Naive B cell (primary cell): ENCODE measurements around the gene CPSF7. TPM values are rescaled to one million over a fixed set of nuclear protein-coding genes. Genes with fewer than 3 reads are reported as not detected.
A peak's percentile ranks its signal among the peaks of the same experiment; 100 is the strongest.

Source experiments
- ATAC-seq, 2 donors: fragments of 150-1000 bp; cut with Tn5 transposase; 2 replicates each; pipeline ENCODE4 v1.10.0; 2021; ENCODE audit warnings: low read depth in 2 of 2, mild to moderate bottlenecking in 2 of 2, moderate library complexity in 2 of 2
- DNase-seq: peaks from one replicate; pipeline ENCODE4 v3.0.0; 2022
- H3K27ac Mint-ChIP-seq, 6 donors: one replicate each; pipeline ENCODE4 v1.8.0; 2020 to 2022; ENCODE audit warnings: mild to moderate bottlenecking in 6 of 6, mixed read lengths in 6 of 6, moderate library complexity in 5 of 6, inconsistent platforms in 2 of 6
- H3K27me3 Mint-ChIP-seq, 3 donors: one replicate each; pipeline ENCODE4 v1.8.0; 2021 to 2022; ENCODE audit warnings: mixed read lengths in 3 of 3, mild to moderate bottlenecking in 1 of 3
- H3K36me3 Mint-ChIP-seq, 2 donors: one replicate each; pipeline ENCODE4 v1.8.0; 2020 to 2022; ENCODE audit warnings: mixed read lengths in 2 of 2, inconsistent platforms in 1 of 2, mild to moderate bottlenecking in 1 of 2
- H3K4me1 Mint-ChIP-seq, 3 donors: one replicate each; pipeline ENCODE4 v1.8.0; 2020 to 2022; ENCODE audit warnings: mixed read lengths in 3 of 3, inconsistent platforms in 1 of 3, mild to moderate bottlenecking in 1 of 3, moderate library complexity in 1 of 3
- H3K4me3 Mint-ChIP-seq, 8 donors: one replicate each; pipeline ENCODE4 v1.8.0; 2020 to 2022; ENCODE audit warnings: mild to moderate bottlenecking in 8 of 8, mixed read lengths in 8 of 8, moderate library complexity in 8 of 8, inconsistent platforms in 2 of 8
- H3K9me3 Mint-ChIP-seq, 7 donors: one replicate each; pipeline ENCODE4 v1.8.0; 2020 to 2022; ENCODE audit warnings: mixed read lengths in 7 of 7, mild to moderate bottlenecking in 5 of 7, inconsistent platforms in 2 of 7, moderate library complexity in 1 of 7
- polyA plus RNA-seq, 6 donors: library from polyadenylated mRNA; unstranded; fragments of 300-500 nt; fragmentation: Illumina TruSeq; gene quantifications; one replicate each; pipeline ENCODE4 v1.2.3, GENCODE V29; 2021; ENCODE audit warnings: low read depth in 6 of 6

CPSF7 gene
- polyA plus RNA-seq, 6 donors from 2014 or later = 26.3 to 43.8 (median 36.6) TPM

DNA sequence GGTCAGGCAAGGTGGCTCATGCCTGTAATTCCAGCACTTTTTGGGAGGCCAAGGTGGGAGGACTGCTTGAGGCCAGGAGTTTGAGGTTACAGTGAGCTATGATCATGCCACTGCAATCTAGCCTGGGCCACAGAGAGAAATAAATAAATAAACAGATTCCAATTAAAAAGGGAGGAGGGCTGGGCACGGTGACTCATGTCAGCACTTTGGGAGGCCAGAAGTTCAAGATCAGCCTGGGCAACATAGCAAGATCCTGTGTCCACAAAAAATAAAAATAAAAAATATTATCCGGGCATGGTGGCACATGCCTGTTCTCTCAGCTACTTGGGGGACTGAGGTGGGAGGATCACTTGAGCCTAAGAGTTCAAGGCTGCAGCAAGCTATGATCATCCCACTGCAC lies 75.6 kb downstream of the CPSF7 start:
- peak overlapping the region; percentile 96 to 98 (median 97) for H3K27ac Mint-ChIP-seq

DNA sequence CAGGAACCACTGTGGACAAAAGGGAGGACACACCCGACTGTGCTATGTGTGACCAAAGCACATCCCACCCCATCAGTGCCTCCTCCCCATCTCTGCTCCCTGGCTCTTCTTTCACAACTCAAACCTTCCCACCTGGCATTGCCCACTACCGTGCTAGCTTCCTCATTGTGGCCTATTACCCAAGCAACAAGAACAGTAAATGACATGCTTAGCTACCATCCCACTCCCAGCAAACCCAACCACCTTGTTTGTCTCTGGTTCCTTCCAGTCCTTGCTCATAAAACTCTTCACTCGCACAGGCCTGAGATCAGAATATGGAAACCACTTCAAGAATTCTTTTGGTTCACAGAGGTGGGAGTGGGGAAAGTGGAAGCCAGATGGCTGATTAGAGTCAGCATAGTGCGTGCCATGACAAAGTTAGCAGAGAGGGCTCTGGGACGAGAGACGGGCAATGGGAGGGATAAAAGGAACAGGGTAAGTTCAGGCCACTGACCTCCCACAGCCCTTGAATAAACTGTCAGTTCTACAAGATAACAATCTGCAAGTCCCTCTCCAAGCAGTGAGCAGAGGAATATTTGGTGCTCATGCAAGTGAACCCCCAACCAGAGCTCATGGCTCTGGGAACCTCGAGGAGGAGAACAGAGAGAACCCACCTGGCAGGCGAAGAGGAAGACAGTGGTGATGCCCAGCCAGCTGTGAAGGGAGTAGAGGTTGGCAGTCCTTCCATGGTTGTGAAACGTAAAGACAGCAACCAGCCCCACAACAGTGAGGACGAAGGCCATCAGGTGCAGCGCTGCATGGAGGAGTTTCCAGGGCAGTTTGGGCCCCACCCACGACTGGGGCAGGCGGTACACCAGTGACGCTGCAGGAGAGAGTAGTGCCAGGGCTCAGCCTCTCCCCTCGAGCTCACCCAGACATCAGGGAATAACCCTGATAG lies 76.4 kb downstream of the CPSF7 start:
- H3K9me3 Mint-ChIP-seq = no peaks in the 10 kb centered on the region
- peak overlapping the region; percentile 84 to 100 (median 96) for H3K4me3 Mint-ChIP-seq
- H3K4me1 Mint-ChIP-seq = peaks cover 45 to 71% (median 69%) of the 10 kb centered on the region in 3 donors
- H3K27ac Mint-ChIP-seq = peak overlapping the region; percentile 96 to 98 (median 97)
- peak in 1 of 2 donors; percentile 3 for ATAC-seq
- DNase-seq = peak; percentile 39
- peaks cover 5 to 27% of the 10 kb centered on the region in 2 donors for H3K36me3 Mint-ChIP-seq
- H3K27me3 Mint-ChIP-seq = no peaks in the 10 kb centered on the region

More for the DNA sequence above, 75.6 kb downstream of the CPSF7 start:
- no peak for DNase-seq
- Mint-ChIP-seq H3K9me3 (no peaks in the 10 kb centered on the region), H3K4me3 (peak overlapping the region; percentile 84 to 100 (median 96)), H3K4me1 (peaks cover 49 to 76% (median 69%) of the 10 kb centered on the region in 3 donors), H3K36me3 (peaks cover 5 to 27% of the 10 kb centered on the region in 2 donors), H3K27me3 (no peaks in the 10 kb centered on the region)
- no peak for ATAC-seq

Other genes with a start within 250 kb of the CPSF7 start
- not detected for gene PGA3, start 226.5 kb downstream of the CPSF7 start, polyA plus RNA-seq
- gene PGA4, start 207.6 kb downstream of the CPSF7 start, polyA plus RNA-seq = under 1 TPM in 1 of 6 donors, not detected in 5; 0.17 TPM
- not detected for gene PGA5, start 188.8 kb downstream of the CPSF7 start, polyA plus RNA-seq
- under 1 TPM in 3 of 6 donors, not detected in 3; 0.24 to 0.79 (median 0.76) TPM for gene VWCE, start 134.7 kb downstream of the CPSF7 start, polyA plus RNA-seq
- 100 to 1,000 TPM; 103 to 177 (median 111) TPM for gene DDB1, start 96.9 kb downstream of the CPSF7 start, polyA plus RNA-seq
- 10 to 100 TPM; 38.3 to 62.2 (median 46.4) TPM for gene TKFC, start 96.7 kb downstream of the CPSF7 start, polyA plus RNA-seq
- gene CYB561A3, start 68.1 kb downstream of the CPSF7 start, polyA plus RNA-seq = 1,000 to 10,000 TPM; 1,105 to 1,945 (median 1,251) TPM
- gene TMEM138, start 67.6 kb downstream of the CPSF7 start, polyA plus RNA-seq = 10 to 100 TPM; 37.9 to 56.4 (median 41.9) TPM
- gene TMEM216, start 37.4 kb downstream of the CPSF7 start, polyA plus RNA-seq = 10 to 100 TPM; 36.4 to 76.6 (median 65.0) TPM
- 10 to 100 TPM; 65.7 to 83.3 (median 79.1) TPM for gene SDHAF2, start 149 bp upstream of the CPSF7 start, polyA plus RNA-seq
- under 1 TPM in 1 of 6 donors, not detected in 5; 0.12 TPM for gene LRRC10B, start 78.8 kb upstream of the CPSF7 start, polyA plus RNA-seq
- gene SYT7, start 151.1 kb upstream of the CPSF7 start, polyA plus RNA-seq = not detected